Measurements from ENCODE around the gene RNU6-9. TPM values are rescaled to one million over a fixed set of nuclear protein-coding genes. Genes with fewer than 3 reads are reported as not detected.
A peak's percentile ranks its signal among the peaks of the same experiment; 100 is the strongest.
"Not testable (repeated sequence)": the region's sequence is repeated elsewhere in the genome, so short reads cannot be mapped to it uniquely, and the experiment has no call there.

The RNU6-9 gene
- total RNA-seq (2014; rRNA removed; shearing (Covaris generic)): not detected in 2 replicates
- polyA plus RNA-seq (2015; cell fraction: cytosol; rRNA removed): not detected in 2 replicates
- not detected in 2 replicates for polyA plus RNA-seq (2015; cell fraction: nucleus; rRNA removed)

- DNase-seq (ENCODE audit: low read depth): peak; percentile 87
These were observed at the start of gene RNU6-9, which contains the start of gene MED16 for GRCh38 chr19:892894-893689. Gene RNU6-9, plus strand, starts transcription at chr19:893484. Gene MED16, minus strand, starts transcription at chr19:893187. Its CDS starts 2,056 bp downstream, at chr19:891131.

- no peak for DNase-seq (ENCODE audit: low read depth)
These were observed 49.3 kb upstream of the RNU6-9 start for GRCh38 chr19:843836-844545.

GRCh38 chr19:844546-844971 is 48.7 kb upstream of the RNU6-9 start:
- DNase-seq (ENCODE audit: low read depth): no peak

- DNase-seq (ENCODE audit: low read depth): no peak
These were observed 47.4 kb upstream of the RNU6-9 start for GRCh38 chr19:845707-846521.

- no peak for DNase-seq (ENCODE audit: low read depth)
These were observed 44.8 kb upstream of the RNU6-9 start for GRCh38 chr19:848386-848921.

GRCh38 chr19:849195-849594 is 44.1 kb upstream of the RNU6-9 start:
- not testable (repeated sequence) for DNase-seq (ENCODE audit: low read depth)

GRCh38 chr19:850221-850978 is 42.9 kb upstream of the RNU6-9 start:
- peak; percentile 69 for DNase-seq (ENCODE audit: low read depth)

GRCh38 chr19:850979-851335 is 42.3 kb upstream of the RNU6-9 start:
- no peak for DNase-seq (ENCODE audit: low read depth)

- DNase-seq (ENCODE audit: low read depth): no peak
These were observed 40.9 kb upstream of the RNU6-9 start, which contains the start of gene ELANE for GRCh38 chr19:852136-853013. Gene ELANE, plus strand, starts transcription at chr19:852303. Its CDS starts 26 bp downstream, at chr19:852329.

- DNase-seq (ENCODE audit: low read depth): no peak
These were observed 40.2 kb upstream of the RNU6-9 start for GRCh38 chr19:853014-853585.

GRCh38 chr19:853614-854220 is 39.6 kb upstream of the RNU6-9 start:
- DNase-seq (ENCODE audit: low read depth): not testable (repeated sequence)

- no peak for DNase-seq (ENCODE audit: low read depth)
These were observed 38.7 kb upstream of the RNU6-9 start for GRCh38 chr19:854549-854948.

GRCh38 chr19:855142-855541 is 38.1 kb upstream of the RNU6-9 start:
- DNase-seq (ENCODE audit: low read depth): no peak

- DNase-seq (ENCODE audit: low read depth): no peak
These were observed 37.6 kb upstream of the RNU6-9 start for GRCh38 chr19:855566-856120.

GRCh38 chr19:858284-858683 is 35.0 kb upstream of the RNU6-9 start:
- DNase-seq (ENCODE audit: low read depth): no peak

GRCh38 chr19:858868-859843 is 34.1 kb upstream of the RNU6-9 start, which contains the start of gene CFD:
Gene CFD, plus strand, starts transcription at chr19:859664. Its CDS starts 26 bp downstream, at chr19:859690.
- DNase-seq (ENCODE audit: low read depth): no peak

All from HT1080 (cell line).